ENCODE data around the gene PMEPA1. TPM values are rescaled to one million over a fixed set of nuclear protein-coding genes. Genes with fewer than 3 reads are reported as not detected.

The PMEPA1 gene
- total RNA-seq, 1 experiment from 2014 or later, result 89.8 TPM

DNA sequence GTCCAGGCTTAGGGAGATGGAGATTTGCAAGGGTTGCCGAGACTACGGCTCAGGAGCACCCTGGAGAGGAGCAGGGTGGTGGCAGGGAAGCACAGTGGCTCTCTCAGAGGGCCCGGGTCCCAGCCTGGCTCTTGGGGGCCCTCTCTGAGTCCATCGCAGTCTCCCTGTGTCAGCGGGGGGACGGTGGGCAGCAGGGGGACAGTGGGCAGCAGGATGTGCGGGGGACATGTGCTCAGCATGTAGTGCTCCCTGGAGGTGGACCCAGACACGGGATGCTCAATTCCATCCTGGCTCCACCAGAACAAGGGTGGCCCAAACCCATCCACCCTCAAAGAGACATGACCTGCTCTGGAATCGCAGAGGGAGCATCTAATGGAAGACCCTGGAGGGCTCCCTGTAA, 46.6 kb downstream of the PMEPA1 start:
- ChIA-PET POLR2A (no interaction called here), CTCF (no interaction called here)
- ATAC-seq, result no peak
- no peaks in the 10 kb centered on the region for H3K27me3 ChIP-seq (ENCODE audit: control insufficient read depth, insufficient read depth, low read length)
- intact Hi-C loops (cut with micrococcal nuclease; ENCODE audit: unreplicated experiment), result no loop called here
- no peaks in the 10 kb centered on the region for H3K9me3 ChIP-seq (ENCODE audit: control insufficient read depth, insufficient read depth, low read depth, low read length)
- no peak overlapping the region for H3K4me3 ChIP-seq (ENCODE audit: low read depth in 2 of 2, low read length in 2 of 2)
- no TSS peak for BruUV-seq (replicated peaks)
- in situ Hi-C loops (cut with HindIII; ENCODE audit: low pct_unique_long_range_greater_than_20kb, low sequenced_read_pairs), result no loop called here
- TF ChIP-seq, protein P1, sequence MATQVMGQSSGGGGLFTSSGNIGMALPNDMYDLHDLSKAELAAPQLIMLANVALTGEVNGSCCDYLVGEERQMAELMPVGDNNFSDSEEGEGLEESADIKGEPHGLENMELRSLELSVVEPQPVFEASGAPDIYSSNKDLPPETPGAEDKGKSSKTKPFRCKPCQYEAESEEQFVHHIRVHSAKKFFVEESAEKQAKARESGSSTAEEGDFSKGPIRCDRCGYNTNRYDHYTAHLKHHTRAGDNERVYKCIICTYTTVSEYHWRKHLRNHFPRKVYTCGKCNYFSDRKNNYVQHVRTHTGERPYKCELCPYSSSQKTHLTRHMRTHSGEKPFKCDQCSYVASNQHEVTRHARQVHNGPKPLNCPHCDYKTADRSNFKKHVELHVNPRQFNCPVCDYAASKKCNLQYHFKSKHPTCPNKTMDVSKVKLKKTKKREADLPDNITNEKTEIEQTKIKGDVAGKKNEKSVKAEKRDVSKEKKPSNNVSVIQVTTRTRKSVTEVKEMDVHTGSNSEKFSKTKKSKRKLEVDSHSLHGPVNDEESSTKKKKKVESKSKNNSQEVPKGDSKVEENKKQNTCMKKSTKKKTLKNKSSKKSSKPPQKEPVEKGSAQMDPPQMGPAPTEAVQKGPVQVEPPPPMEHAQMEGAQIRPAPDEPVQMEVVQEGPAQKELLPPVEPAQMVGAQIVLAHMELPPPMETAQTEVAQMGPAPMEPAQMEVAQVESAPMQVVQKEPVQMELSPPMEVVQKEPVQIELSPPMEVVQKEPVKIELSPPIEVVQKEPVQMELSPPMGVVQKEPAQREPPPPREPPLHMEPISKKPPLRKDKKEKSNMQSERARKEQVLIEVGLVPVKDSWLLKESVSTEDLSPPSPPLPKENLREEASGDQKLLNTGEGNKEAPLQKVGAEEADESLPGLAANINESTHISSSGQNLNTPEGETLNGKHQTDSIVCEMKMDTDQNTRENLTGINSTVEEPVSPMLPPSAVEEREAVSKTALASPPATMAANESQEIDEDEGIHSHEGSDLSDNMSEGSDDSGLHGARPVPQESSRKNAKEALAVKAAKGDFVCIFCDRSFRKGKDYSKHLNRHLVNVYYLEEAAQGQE (IDR thresholded peaks at IDR 0.05; ENCODE audit: insufficient read depth in 1 of 2, low read depth in 2 of 2, low read length in 1 of 2), result no peak
- TF ChIP-seq POLR2AphosphoS5 (IDR thresholded peaks at IDR 0.05; ENCODE audit: low read depth, low read length), result no peak
- TF ChIP-seq, protein P2, sequence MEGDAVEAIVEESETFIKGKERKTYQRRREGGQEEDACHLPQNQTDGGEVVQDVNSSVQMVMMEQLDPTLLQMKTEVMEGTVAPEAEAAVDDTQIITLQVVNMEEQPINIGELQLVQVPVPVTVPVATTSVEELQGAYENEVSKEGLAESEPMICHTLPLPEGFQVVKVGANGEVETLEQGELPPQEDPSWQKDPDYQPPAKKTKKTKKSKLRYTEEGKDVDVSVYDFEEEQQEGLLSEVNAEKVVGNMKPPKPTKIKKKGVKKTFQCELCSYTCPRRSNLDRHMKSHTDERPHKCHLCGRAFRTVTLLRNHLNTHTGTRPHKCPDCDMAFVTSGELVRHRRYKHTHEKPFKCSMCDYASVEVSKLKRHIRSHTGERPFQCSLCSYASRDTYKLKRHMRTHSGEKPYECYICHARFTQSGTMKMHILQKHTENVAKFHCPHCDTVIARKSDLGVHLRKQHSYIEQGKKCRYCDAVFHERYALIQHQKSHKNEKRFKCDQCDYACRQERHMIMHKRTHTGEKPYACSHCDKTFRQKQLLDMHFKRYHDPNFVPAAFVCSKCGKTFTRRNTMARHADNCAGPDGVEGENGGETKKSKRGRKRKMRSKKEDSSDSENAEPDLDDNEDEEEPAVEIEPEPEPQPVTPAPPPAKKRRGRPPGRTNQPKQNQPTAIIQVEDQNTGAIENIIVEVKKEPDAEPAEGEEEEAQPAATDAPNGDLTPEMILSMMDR (IDR thresholded peaks at IDR 0.05), result no peak
- TF ChIP-seq TCF7L2 (IDR thresholded peaks at IDR 0.05; ENCODE audit: low read depth, low read length), result no peak
- no peak for TF ChIP-seq SIN3A (IDR thresholded peaks at IDR 0.05; ENCODE audit: borderline replicate concordance, insufficient read depth, low read depth, low read length)
- no peaks in the 10 kb centered on the region for H3K36me3 ChIP-seq (ENCODE audit: control insufficient read depth, insufficient read depth, low read length)
- no peaks in the 10 kb centered on the region for H3K4me1 ChIP-seq (ENCODE audit: control insufficient read depth, insufficient read depth, low read length)
- no peak overlapping the region for H3K27ac ChIP-seq (ENCODE audit: low read length)
- no peak for DNase-seq (ENCODE audit: low read depth, low spot score)

DNA sequence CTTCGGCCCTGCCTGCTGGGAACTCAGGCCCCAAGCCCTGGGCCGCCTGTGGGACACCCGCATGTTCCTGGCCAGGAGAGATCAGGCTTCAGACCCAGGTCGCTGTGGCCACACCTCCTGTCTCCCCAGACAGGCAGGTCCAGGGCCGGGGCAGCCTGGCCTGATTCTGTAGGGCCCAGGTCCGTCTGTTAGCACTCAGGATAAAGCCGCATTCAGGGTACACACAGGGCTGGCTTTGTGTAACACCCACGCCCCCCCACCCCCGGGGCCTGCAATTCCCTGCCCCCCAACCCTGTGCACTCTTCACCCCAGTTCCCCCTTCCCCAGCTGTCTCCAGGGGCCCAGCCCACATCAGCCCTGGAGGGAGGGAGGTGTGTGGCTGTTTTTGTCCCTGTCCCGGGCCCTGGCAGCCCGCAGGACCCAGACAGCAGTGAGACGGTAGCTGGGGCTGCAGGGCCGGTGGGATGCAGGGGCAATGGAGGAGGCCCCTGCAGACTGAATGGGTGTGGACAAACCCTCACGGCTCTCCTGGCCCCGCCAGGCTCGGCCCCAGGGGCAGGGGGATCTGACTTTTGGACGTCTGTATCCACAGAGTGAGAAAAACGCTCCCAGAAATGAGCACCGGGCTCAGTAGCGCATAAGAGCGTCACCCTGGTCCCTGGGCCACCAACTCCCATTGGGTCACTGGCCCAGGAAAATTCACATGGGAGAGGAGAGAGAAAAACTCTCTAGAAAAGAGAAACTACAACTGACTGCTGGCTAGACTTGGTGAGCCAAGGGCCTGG, 47.2 kb downstream of the PMEPA1 start:
- in situ Hi-C loops (cut with HindIII; ENCODE audit: low pct_unique_long_range_greater_than_20kb, low sequenced_read_pairs), result no loop called here
- intact Hi-C loops (cut with micrococcal nuclease; ENCODE audit: unreplicated experiment), result no loop called here
- TF ChIP-seq SIN3A (IDR thresholded peaks at IDR 0.05; ENCODE audit: borderline replicate concordance, insufficient read depth, low read depth, low read length) (no peak), POLR2AphosphoS5 (IDR thresholded peaks at IDR 0.05; ENCODE audit: low read depth, low read length) (no peak), TCF7L2 (IDR thresholded peaks at IDR 0.05; ENCODE audit: low read depth, low read length) (no peak)
- TF ChIP-seq, protein P1 (IDR thresholded peaks at IDR 0.05; ENCODE audit: insufficient read depth in 1 of 2, low read depth in 2 of 2, low read length in 1 of 2), result no peak
- TF ChIP-seq, protein P2 (IDR thresholded peaks at IDR 0.05), result no peak
- Histone ChIP-seq H3K27ac (ENCODE audit: low read length) (no peak overlapping the region), H3K4me3 (ENCODE audit: low read depth in 2 of 2, low read length in 2 of 2) (no peak overlapping the region), H3K9me3 (ENCODE audit: control insufficient read depth, insufficient read depth, low read depth, low read length) (no peaks in the 10 kb centered on the region), H3K36me3 (ENCODE audit: control insufficient read depth, insufficient read depth, low read length) (no peaks in the 10 kb centered on the region), H3K27me3 (ENCODE audit: control insufficient read depth, insufficient read depth, low read length) (no peaks in the 10 kb centered on the region), H3K4me1 (ENCODE audit: control insufficient read depth, insufficient read depth, low read length) (peaks cover 1% of the 10 kb centered on the region; the same call in 1 of the 2 replicates)
- POLR2A ChIA-PET, result no interaction called here
- ATAC-seq (no peak), DNase-seq (ENCODE audit: low read depth, low spot score) (no peak)
- CTCF ChIA-PET, result no interaction called here
- no TSS peak for BruUV-seq (replicated peaks)
